B cell (primary cell): ENCODE results near the gene SETBP1.

Source experiments
- EZH2 ChIP-seq: IDR thresholded peaks from 2 replicates; pipeline ENCODE4 v1.6.1; 2012; ENCODE audit warnings: borderline replicate concordance, low read depth, mild to moderate bottlenecking, moderate library complexity, low read length; ENCODE audit not compliant: insufficient read depth, poor library complexity, severe bottlenecking
- TF ChIP-seq, protein P1 (sequence below): fragments of 200-600 bp; IDR thresholded peaks from one replicate; pipeline ENCODE4 v1.8.0; 2022; ENCODE audit warnings: antibody characterized with exemption, mild to moderate bottlenecking

DNA sequence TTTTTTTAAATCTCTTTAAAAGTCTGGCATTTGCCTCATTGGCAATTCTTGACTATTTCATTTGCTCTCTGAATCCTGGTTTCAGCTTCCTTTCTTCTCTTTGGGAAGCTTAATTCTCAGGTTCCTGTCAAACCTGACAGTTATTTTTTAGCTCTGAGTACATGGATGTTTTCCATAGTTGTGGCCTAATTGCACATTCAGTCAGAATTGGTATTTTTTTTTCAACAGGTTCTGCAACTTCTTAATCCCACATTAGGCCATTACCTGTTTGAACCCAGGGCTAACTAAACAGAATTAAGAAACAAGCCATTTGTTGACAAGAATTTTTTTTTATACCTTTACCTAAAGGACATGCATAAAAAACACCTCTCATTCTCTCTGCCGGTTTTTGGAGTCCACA, 338.8 kb downstream of the SETBP1 start:
- TF ChIP-seq, protein P1, sequence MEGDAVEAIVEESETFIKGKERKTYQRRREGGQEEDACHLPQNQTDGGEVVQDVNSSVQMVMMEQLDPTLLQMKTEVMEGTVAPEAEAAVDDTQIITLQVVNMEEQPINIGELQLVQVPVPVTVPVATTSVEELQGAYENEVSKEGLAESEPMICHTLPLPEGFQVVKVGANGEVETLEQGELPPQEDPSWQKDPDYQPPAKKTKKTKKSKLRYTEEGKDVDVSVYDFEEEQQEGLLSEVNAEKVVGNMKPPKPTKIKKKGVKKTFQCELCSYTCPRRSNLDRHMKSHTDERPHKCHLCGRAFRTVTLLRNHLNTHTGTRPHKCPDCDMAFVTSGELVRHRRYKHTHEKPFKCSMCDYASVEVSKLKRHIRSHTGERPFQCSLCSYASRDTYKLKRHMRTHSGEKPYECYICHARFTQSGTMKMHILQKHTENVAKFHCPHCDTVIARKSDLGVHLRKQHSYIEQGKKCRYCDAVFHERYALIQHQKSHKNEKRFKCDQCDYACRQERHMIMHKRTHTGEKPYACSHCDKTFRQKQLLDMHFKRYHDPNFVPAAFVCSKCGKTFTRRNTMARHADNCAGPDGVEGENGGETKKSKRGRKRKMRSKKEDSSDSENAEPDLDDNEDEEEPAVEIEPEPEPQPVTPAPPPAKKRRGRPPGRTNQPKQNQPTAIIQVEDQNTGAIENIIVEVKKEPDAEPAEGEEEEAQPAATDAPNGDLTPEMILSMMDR: no peak
- no peak for TF ChIP-seq EZH2
